GM12878 (cell line): Measurements from ENCODE around the gene PSPN. TPM values are rescaled to one million over a fixed set of nuclear protein-coding genes. Genes with fewer than 3 reads are reported as not detected.

Experiments used
- BHLHE40 ChIP-seq, 2 experiments: fragments of 450-650 bp in 1 of 2; IDR thresholded peaks; 2 replicates each; pipeline ENCODE4 v1.6.1; 2011 to 2017; ENCODE audit warnings: low read depth in 2 of 2, borderline replicate concordance in 1 of 2, improper control_type of control experiment in 1 of 2, low read length in 1 of 2, mild to moderate bottlenecking in 1 of 2
- CEBPZ ChIP-seq: fragments of 150-350 bp; IDR thresholded peaks from 2 replicates; pipeline ENCODE4 v1.6.1; 2016; ENCODE audit warnings: low read depth, low read length
- MXI1 ChIP-seq: fragments of 150-350 bp; IDR thresholded peaks from 2 replicates; pipeline ENCODE4 v1.6.1; 2011; ENCODE audit warnings: low read depth, mild to moderate bottlenecking, inconsistent platforms, low read length, improper control_type of control experiment
- PML ChIP-seq: IDR thresholded peaks from 2 replicates; pipeline ENCODE4 v1.6.1; 2012; ENCODE audit warnings: low read length, inconsistent platforms
- SMARCA5 ChIP-seq: fragments of 450-650 bp; IDR thresholded peaks from 2 replicates; pipeline ENCODE4 v1.6.1; 2017; ENCODE audit warnings: mild to moderate bottlenecking
- SMC3 ChIP-seq: IDR thresholded peaks from 2 replicates; pipeline ENCODE4 v1.6.1; 2011; ENCODE audit warnings: low read length, improper control_type of control experiment, borderline replicate concordance
- STAT3 ChIP-seq: IDR thresholded peaks from 2 replicates; pipeline ENCODE4 v1.6.1; 2011; ENCODE audit warnings: low read depth, low read length, improper control_type of control experiment
- ZNF24 ChIP-seq: fragments of 450-650 bp; IDR thresholded peaks from 2 replicates; pipeline ENCODE4 v1.6.1; 2017; ENCODE audit warnings: antibody characterized with exemption, mild to moderate bottlenecking
- ZNF592 ChIP-seq: fragments of 450-650 bp; IDR thresholded peaks from 2 replicates; pipeline ENCODE4 v1.6.1; 2017; ENCODE audit warnings: mild to moderate bottlenecking, moderate library complexity
- polyA plus RNA-seq, 11 experiments: library from polyadenylated mRNA; depleted of rRNA in 4 of 11; unstranded in 6 of 11; stranded (reverse) in 5 of 11; fragments of >200 nt; fragmentation: Nextera tagmentation in 4 of 11; fragmentation: Illumina TruSeq in 1 of 11; extraction: Ambion mirVana in 4 of 11; extraction: Trizol in 1 of 11; gene quantifications; 1 replicate in 1 of 11; 2 replicates in 10 of 11; pipeline versions ENCODE4 v1.2.1 to v1.2.3, GENCODE V29; 2011 to 2016; ENCODE audit warnings: inconsistent platforms in 2 of 11, missing spikeins in 2 of 11, low read depth in 1 of 11
- total RNA-seq, 4 experiments: library from RNA; depleted of rRNA in 3 of 4; stranded (reverse); fragments of >200 nt in 3 of 4; fragmentation: Illumina TruSeq in 1 of 4; extraction: Trizol in 1 of 4; gene quantifications; 2 replicates each; pipeline versions ENCODE4 v1.2.1 to v1.2.3, GENCODE V29; 2013 to 2021

PSPN gene
- total and polyA plus RNA-seq, 10 of the 15 experiments (the other 5 are each of a cell fraction or from before 2014, with no cell fraction given) = 0.27 to 1.2 (median 0.66) TPM

- TF ChIP-seq ZNF592 (no peak), BHLHE40 (IDR thresholded peaks at IDR 0.05; ENCODE audit: borderline replicate concordance in 1 of 2, low read depth in 2 of 2, low read length in 1 of 2) (no peak), ZNF24 (no peak), CEBPZ (no peak), SMC3 (no peak), SMARCA5 (no peak), MXI1 (no peak), PML (no peak), STAT3 (no peak)
Observed at GRCh38 chr19:6413721-6414643, 38.2 kb upstream of the PSPN start (continued).
